HepG2 (cell line): ENCODE results near the gene ZNF24. TPM values are rescaled to one million over a fixed set of nuclear protein-coding genes. Genes with fewer than 3 reads are reported as not detected.

ENCODE experiments used
- ATAC-seq: fragments of 200-7000 bp; cut with Tn5 transposase; 3 replicates; pipeline ENCODE4 v1.9.1; 2020; ENCODE audit warnings: mild to moderate bottlenecking, moderate library complexity
- BruUV-seq: library from RNA; stranded (reverse); fragments of 400-500 nt; replicated peaks from 2 replicates; lab custom pipeline; 2021; lab: Mats Ljungman, UMichigan
- CTCF ChIA-PET: fragments of 300-600 bp; formaldehyde crosslinking; extraction: SDS; loops from one replicate; lab custom pipeline; 2021; ENCODE audit warnings: low total read pairs, inconsistent platforms, low intra/inter-chr PET ratio; lab: Yijun Ruan, JAX
- POLR2A ChIA-PET: fragments of 350-600 bp; sonication (Branson Sonifier 250); formaldehyde crosslinking; loops from one replicate; lab custom pipeline; 2020; ENCODE audit warnings: antibody characterized with exemption, inconsistent platforms; lab: Yijun Ruan, JAX
- DNase-seq: peaks from one replicate; pipeline ENCODE4 v3.0.0-alpha.2; 2015; ENCODE audit warnings: low spot score
- FAIRE-seq: peaks from 3 replicates; lab custom pipeline; 2011; peaks lifted over from hg19 to GRCh38; lab: Jason Lieb, UNC
- H2AFZ ChIP-seq: one replicate; pipeline ENCODE4 v1.6.1; 2011; ENCODE audit warnings: low read length, inconsistent platforms
- H3K27ac ChIP-seq: fragments of 300-600 bp; 3 replicates; pipeline ENCODE4 v1.8.0; 2011; ENCODE audit warnings: mixed run types, mild to moderate bottlenecking, mixed read lengths, low read length, inconsistent platforms; ENCODE audit not compliant: insufficient read depth; ENCODE audit errors: extremely low read length
- H3K27me3 ChIP-seq, 2 experiments: fragments of 200-600 bp in 1 of 2; 2 replicates in 1 of 2; 3 replicates in 1 of 2; pipeline versions ENCODE4 v1.6.0 to v1.8.0; 2011; ENCODE audit warnings: low read length in 2 of 2, mild to moderate bottlenecking in 2 of 2, moderate library complexity in 2 of 2, inconsistent platforms in 1 of 2; ENCODE audit not compliant: insufficient read depth in 2 of 2, control insufficient read depth in 1 of 2
- H3K36me3 ChIP-seq, 2 experiments: fragments of 200-600 bp in 1 of 2; replicated peaks in 1 of 2; 2 replicates in 1 of 2; 3 replicates in 1 of 2; pipeline versions ENCODE4 v1.5.1 to v1.8.0; 2011; ENCODE audit warnings: low read length in 2 of 2, inconsistent platforms in 1 of 2; ENCODE audit not compliant: insufficient read depth in 2 of 2, control insufficient read depth in 1 of 2
- H3K4me1 ChIP-seq: 2 replicates; pipeline ENCODE4 v1.5.1; 2012; ENCODE audit warnings: low read length, inconsistent platforms; ENCODE audit not compliant: insufficient read depth
- H3K4me2 ChIP-seq: 2 replicates; pipeline ENCODE4 v1.6.0; 2011; ENCODE audit warnings: low read depth, low read length, inconsistent platforms
- H3K4me3 ChIP-seq, 3 experiments: fragments of 200-600 bp in 1 of 3; sonication (generic), shearing (Covaris generic) in 1 of 3; replicated peaks in 1 of 3; 2 replicates each; pipeline ENCODE4 v1.5.1; 2011 to 2016; ENCODE audit warnings: low read length in 3 of 3, inconsistent platforms in 2 of 3, low read depth in 2 of 3, mild to moderate bottlenecking in 2 of 3, control low read depth in 1 of 3, mixed read lengths in 1 of 3; ENCODE audit not compliant: insufficient read depth in 1 of 3
- H3K79me2 ChIP-seq: one replicate; pipeline ENCODE4 v1.6.1; 2011; ENCODE audit warnings: low read length, inconsistent platforms; ENCODE audit not compliant: insufficient read depth
- H3K9ac ChIP-seq: 2 replicates; pipeline ENCODE4 v1.6.0; 2011; ENCODE audit warnings: mild to moderate bottlenecking, low read depth, low read length, inconsistent platforms; ENCODE audit not compliant: insufficient read depth
- H3K9me3 ChIP-seq: 2 replicates; pipeline ENCODE4 v1.5.1; 2012; ENCODE audit warnings: mild to moderate bottlenecking, low read length
- H4K20me1 ChIP-seq: 2 replicates; pipeline ENCODE4 v1.6.0; 2011; ENCODE audit warnings: inconsistent platforms, mild to moderate bottlenecking, low read length, moderate library complexity; ENCODE audit not compliant: insufficient read depth
- MAFK ChIP-seq, 2 experiments: IDR thresholded peaks in 1 of 2; conservative IDR thresholded peaks in 1 of 2; 2 replicates each; pipeline ENCODE4 v1.6.1; 2011; ENCODE audit warnings: improper control_type of control experiment in 2 of 2, low read length in 2 of 2
- NR2C2 ChIP-seq: sonication (generic); formaldehyde crosslinking; IDR thresholded peaks from 2 replicates; pipeline ENCODE4 v1.4.0; 2020; ENCODE audit warnings: missing genetic modification reagents, mild to moderate bottlenecking, moderate library complexity, borderline replicate concordance
- PHB2 ChIP-seq: fragments of 450-650 bp; IDR thresholded peaks from 2 replicates; pipeline ENCODE4 v1.6.1; 2018; ENCODE audit not compliant: partially characterized antibody
- ZNF644 ChIP-seq: IDR thresholded peaks from 2 replicates; pipeline ENCODE4 v1.6.1; 2016; ENCODE audit warnings: low read depth
- ZSCAN30 ChIP-seq: sonication (generic); formaldehyde crosslinking; IDR thresholded peaks from 2 replicates; pipeline ENCODE4 v1.5.0; 2020; ENCODE audit warnings: mild to moderate bottlenecking, missing genetic modification reagents
- whole genome bisulfite sequencing: methylation state at CpG from one replicate; pipeline ENCODE4 v1.1.6; 2017; ENCODE audit warnings: low lambda C conversion rate; 5-methylcytosine and 5-hydroxymethylcytosine counted together
- in situ Hi-C: cut with HindIII; loops from 2 replicates; pipeline ENCODE4 v1.10.0; 2017; ENCODE audit warnings: low pct_unique_long_range_greater_than_20kb; ENCODE audit not compliant: extremely low pct_ligation_motif_present
- intact Hi-C: fragments of 100-400 bp; cut with micrococcal nuclease; formaldehyde crosslinking; loops from one replicate; pipeline ENCODE4 v1.10.0; 2022; ENCODE audit not compliant: unreplicated experiment
- polyA plus RNA-seq, 8 experiments: library from polyadenylated mRNA; depleted of rRNA in 3 of 8; stranded (reverse) in 7 of 8; unstranded in 1 of 8; fragments of >200 nt; fragmentation: Illumina TruSeq in 4 of 8; extraction: Trizol in 4 of 8; gene quantifications; 2 replicates each; pipeline versions ENCODE4 v1.2.1 to v1.2.3, GENCODE V29; 2011 to 2016; ENCODE audit warnings: low read depth in 4 of 8, missing spikeins in 1 of 8, mixed read lengths in 1 of 8; ENCODE audit not compliant: insufficient read depth in 1 of 8
- total RNA-seq, 5 experiments: library from RNA; depleted of rRNA; stranded (reverse); fragments of >200 nt; fragmentation: Illumina TruSeq; extraction: Trizol; gene quantifications; 2 replicates each; pipeline ENCODE4 v1.2.3, GENCODE V29; 2016; ENCODE audit warnings: low read depth in 1 of 5
- TF ChIP-seq, protein P1 (sequence below): sonication (generic); formaldehyde crosslinking; IDR thresholded peaks from 2 replicates; pipeline ENCODE4 v1.4.0; 2020; ENCODE audit warnings: low read depth, missing genetic modification reagents
- TF ChIP-seq, protein P2 (sequence below): sonication (generic); formaldehyde crosslinking; IDR thresholded peaks from 2 replicates; pipeline ENCODE4 v1.5.0; 2020; ENCODE audit warnings: missing genetic modification reagents
- TF ChIP-seq, protein P3 (sequence below): sonication (generic); formaldehyde crosslinking; IDR thresholded peaks from 2 replicates; pipeline ENCODE4 v1.4.0; 2020; ENCODE audit warnings: missing genetic modification reagents
- TF ChIP-seq, protein P4 (sequence below), 2 experiments: fragments of 450-650 bp in 1 of 2; sonication (generic) in 1 of 2; formaldehyde crosslinking; IDR thresholded peaks; 2 replicates each; pipeline versions ENCODE4 v1.5.0 to v1.8.0; 2020 to 2022; ENCODE audit warnings: mild to moderate bottlenecking in 1 of 2, missing genetic modification reagents in 1 of 2
- TF ChIP-seq, protein P5 (sequence below): sonication (generic); formaldehyde crosslinking; IDR thresholded peaks from 2 replicates; pipeline ENCODE4 v1.9.0; 2021; ENCODE audit warnings: missing genetic modification reagents, borderline replicate concordance

ZNF24 gene
- total and polyA plus RNA-seq, 2 of the 13 experiments (the other 11 are each of a cell fraction or from before 2014, with no cell fraction given), result 19.5 to 41.1 TPM

DNA sequence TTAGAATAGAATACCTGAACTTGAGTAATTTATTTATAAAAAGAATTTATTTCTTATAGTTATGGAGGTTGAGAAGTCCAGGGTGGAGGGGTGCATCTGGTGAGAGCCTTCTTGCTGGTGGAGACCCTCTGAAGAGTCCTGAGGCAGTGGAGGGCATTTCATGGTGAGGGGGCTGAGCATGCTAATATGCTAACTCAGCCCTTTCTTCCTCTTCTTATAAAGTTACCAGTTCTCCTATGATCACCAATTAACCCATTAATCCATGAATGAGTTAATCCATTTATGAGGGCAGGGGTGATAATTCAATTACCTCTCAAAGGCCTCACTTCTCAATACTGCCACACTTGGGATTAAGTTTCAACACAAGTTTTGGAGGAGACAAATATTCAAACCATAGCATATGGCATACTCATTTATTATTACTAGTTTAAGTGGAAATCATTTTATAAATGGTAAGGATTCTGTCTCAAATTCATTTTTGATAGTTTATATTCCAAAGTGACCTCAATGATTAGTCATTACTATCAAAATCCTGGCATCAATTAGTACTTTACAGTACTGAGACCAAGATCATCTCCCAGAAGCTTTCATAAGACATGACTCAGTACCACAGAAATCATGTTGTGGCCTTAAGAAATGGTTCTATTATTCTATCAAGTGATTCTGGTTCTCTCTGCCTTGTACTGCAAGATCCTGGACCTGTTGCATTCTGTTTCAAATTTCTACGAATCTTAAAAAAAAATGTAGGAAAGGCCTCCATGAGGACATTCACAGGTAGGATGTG is 27.4 kb upstream of the ZNF24 start (continued):
- TF ChIP-seq, protein P1, sequence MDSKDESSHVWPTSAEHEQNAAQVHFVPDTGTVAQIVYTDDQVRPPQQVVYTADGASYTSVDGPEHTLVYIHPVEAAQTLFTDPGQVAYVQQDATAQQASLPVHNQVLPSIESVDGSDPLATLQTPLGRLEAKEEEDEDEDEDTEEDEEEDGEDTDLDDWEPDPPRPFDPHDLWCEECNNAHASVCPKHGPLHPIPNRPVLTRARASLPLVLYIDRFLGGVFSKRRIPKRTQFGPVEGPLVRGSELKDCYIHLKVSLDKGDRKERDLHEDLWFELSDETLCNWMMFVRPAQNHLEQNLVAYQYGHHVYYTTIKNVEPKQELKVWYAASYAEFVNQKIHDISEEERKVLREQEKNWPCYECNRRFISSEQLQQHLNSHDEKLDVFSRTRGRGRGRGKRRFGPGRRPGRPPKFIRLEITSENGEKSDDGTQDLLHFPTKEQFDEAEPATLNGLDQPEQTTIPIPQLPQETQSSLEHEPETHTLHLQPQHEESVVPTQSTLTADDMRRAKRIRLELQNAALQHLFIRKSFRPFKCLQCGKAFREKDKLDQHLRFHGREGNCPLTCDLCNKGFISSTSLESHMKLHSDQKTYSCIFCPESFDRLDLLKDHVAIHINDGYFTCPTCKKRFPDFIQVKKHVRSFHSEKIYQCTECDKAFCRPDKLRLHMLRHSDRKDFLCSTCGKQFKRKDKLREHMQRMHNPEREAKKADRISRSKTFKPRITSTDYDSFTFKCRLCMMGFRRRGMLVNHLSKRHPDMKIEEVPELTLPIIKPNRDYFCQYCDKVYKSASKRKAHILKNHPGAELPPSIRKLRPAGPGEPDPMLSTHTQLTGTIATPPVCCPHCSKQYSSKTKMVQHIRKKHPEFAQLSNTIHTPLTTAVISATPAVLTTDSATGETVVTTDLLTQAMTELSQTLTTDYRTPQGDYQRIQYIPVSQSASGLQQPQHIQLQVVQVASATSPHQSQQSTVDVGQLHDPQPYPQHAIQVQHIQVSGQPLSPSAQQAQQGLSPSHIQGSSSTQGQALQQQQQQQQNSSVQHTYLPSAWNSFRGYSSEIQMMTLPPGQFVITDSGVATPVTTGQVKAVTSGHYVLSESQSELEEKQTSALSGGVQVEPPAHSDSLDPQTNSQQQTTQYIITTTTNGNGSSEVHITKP, result no peak
- TF ChIP-seq MAFK (conservative IDR thresholded peaks at IDR 0.05 in 1 of 2, IDR thresholded peaks at IDR 0.05 in 1 of 2; ENCODE audit: low read length in 2 of 2) (peak; percentile 59 to 83), ZNF644 (CRISPR knock-in tag) (no peak)
- TF ChIP-seq, protein P2, sequence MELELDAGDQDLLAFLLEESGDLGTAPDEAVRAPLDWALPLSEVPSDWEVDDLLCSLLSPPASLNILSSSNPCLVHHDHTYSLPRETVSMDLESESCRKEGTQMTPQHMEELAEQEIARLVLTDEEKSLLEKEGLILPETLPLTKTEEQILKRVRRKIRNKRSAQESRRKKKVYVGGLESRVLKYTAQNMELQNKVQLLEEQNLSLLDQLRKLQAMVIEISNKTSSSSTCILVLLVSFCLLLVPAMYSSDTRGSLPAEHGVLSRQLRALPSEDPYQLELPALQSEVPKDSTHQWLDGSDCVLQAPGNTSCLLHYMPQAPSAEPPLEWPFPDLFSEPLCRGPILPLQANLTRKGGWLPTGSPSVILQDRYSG (CRISPR knock-in tag), result no peak

DNA sequence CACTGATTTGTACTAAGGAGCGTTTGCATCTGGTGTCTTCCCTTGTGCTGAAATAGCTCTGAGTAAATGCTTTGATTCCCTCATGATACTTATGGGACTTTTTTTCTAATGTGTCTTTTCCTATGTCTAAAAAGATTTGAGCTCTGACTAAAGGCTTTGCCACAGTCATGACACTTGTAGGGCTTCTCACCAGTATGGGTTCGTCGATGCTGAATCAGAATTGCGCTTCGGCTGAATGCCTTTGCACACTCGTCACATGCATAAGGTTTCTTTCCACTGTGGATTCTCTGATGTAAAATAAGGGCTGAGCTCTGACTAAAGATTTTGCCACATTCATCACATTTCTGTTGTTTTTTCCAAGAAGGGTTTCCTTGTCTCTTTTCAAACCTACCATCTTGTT is 24.9 kb upstream of the ZNF24 start:
- Histone ChIP-seq H3K4me3 (no peak overlapping the region), H3K27me3 (no peaks in the 10 kb centered on the region), H3K4me1 (peaks cover 34% of the 10 kb centered on the region), H2AFZ (no peak overlapping the region), H3K27ac (no peak overlapping the region), H3K9ac (no peak overlapping the region), H4K20me1 (no peaks in the 10 kb centered on the region), H3K4me2 (no peak overlapping the region), H3K36me3 (no peaks in the 10 kb centered on the region), H3K79me2 (no peaks in the 10 kb centered on the region), H3K9me3 (no peaks in the 10 kb centered on the region)
- POLR2A ChIA-PET, result no interaction called here
- 96% methylated on average over 6 of the region's 6 CpGs for WGBS
- intact Hi-C loops, result no loop called here
- ATAC-seq, result no peak
- CTCF ChIA-PET, result no interaction called here
- no TSS peak for BruUV-seq
- no peak for DNase-seq
- in situ Hi-C loops, result no loop called here
- FAIRE-seq, result no peak
- no peak for TF ChIP-seq NR2C2 (CRISPR knock-in tag)
- no peak for TF ChIP-seq PHB2
- TF ChIP-seq, protein P3, sequence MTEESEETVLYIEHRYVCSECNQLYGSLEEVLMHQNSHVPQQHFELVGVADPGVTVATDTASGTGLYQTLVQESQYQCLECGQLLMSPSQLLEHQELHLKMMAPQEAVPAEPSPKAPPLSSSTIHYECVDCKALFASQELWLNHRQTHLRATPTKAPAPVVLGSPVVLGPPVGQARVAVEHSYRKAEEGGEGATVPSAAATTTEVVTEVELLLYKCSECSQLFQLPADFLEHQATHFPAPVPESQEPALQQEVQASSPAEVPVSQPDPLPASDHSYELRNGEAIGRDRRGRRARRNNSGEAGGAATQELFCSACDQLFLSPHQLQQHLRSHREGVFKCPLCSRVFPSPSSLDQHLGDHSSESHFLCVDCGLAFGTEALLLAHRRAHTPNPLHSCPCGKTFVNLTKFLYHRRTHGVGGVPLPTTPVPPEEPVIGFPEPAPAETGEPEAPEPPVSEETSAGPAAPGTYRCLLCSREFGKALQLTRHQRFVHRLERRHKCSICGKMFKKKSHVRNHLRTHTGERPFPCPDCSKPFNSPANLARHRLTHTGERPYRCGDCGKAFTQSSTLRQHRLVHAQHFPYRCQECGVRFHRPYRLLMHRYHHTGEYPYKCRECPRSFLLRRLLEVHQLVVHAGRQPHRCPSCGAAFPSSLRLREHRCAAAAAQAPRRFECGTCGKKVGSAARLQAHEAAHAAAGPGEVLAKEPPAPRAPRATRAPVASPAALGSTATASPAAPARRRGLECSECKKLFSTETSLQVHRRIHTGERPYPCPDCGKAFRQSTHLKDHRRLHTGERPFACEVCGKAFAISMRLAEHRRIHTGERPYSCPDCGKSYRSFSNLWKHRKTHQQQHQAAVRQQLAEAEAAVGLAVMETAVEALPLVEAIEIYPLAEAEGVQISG (CRISPR knock-in tag), result no peak
- TF ChIP-seq, protein P4, sequence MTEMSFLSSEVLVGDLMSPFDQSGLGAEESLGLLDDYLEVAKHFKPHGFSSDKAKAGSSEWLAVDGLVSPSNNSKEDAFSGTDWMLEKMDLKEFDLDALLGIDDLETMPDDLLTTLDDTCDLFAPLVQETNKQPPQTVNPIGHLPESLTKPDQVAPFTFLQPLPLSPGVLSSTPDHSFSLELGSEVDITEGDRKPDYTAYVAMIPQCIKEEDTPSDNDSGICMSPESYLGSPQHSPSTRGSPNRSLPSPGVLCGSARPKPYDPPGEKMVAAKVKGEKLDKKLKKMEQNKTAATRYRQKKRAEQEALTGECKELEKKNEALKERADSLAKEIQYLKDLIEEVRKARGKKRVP (CRISPR knock-in tag; IDR thresholded peaks at IDR 0.05), result no peak
- no peak for TF ChIP-seq ZSCAN30
- TF ChIP-seq, protein P5, sequence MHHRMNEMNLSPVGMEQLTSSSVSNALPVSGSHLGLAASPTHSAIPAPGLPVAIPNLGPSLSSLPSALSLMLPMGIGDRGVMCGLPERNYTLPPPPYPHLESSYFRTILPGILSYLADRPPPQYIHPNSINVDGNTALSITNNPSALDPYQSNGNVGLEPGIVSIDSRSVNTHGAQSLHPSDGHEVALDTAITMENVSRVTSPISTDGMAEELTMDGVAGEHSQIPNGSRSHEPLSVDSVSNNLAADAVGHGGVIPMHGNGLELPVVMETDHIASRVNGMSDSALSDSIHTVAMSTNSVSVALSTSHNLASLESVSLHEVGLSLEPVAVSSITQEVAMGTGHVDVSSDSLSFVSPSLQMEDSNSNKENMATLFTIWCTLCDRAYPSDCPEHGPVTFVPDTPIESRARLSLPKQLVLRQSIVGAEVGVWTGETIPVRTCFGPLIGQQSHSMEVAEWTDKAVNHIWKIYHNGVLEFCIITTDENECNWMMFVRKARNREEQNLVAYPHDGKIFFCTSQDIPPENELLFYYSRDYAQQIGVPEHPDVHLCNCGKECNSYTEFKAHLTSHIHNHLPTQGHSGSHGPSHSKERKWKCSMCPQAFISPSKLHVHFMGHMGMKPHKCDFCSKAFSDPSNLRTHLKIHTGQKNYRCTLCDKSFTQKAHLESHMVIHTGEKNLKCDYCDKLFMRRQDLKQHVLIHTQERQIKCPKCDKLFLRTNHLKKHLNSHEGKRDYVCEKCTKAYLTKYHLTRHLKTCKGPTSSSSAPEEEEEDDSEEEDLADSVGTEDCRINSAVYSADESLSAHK (CRISPR knock-in tag), result no peak
